ENCODE results near the gene BRCA2. TPM values are rescaled to one million over a fixed set of nuclear protein-coding genes. Genes with fewer than 3 reads are reported as not detected.

BRCA2 gene
- total RNA-seq, 6 experiments from 2014 or later: 0.46 to 4.0 (median 1.8) TPM

DNA sequence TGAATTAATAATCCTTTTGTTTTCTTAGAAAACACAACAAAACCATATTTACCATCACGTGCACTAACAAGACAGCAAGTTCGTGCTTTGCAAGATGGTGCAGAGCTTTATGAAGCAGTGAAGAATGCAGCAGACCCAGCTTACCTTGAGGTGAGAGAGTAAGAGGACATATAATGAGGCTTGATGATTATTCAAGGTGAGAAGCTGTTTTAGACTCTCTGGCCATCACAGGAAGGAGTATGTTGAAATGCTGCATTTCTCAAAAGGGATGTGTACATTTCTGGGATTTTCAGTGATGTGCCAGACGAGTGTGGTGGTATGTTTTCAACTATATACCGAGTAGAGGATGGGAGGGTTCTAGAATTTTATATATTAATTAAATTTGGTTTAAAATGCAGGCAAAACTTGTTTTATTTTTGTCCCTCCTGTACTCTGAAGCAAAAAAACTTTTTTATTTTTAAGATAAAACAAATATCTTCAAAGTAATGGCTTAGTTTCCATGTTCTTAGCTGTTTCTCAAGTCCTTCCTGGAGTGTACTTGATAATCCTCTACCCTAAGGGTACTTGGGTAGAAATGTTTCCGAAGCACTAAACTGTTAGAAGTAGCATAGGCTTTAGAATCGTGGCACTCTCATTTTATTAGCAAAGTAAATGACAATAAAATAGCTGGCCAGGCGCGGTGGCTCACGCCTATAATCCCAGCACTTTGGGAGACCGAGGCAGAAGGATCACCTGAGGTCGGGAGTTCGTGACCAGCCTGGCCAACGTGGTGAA is 61.5 kb downstream of the BRCA2 start:
- no peaks in the 10 kb centered on the region for H3K27me3 ChIP-seq
- no peak for ATAC-seq
- no peak for TF ChIP-seq POLR2A (IDR thresholded peaks at IDR 0.05)
- TF ChIP-seq, protein P1, sequence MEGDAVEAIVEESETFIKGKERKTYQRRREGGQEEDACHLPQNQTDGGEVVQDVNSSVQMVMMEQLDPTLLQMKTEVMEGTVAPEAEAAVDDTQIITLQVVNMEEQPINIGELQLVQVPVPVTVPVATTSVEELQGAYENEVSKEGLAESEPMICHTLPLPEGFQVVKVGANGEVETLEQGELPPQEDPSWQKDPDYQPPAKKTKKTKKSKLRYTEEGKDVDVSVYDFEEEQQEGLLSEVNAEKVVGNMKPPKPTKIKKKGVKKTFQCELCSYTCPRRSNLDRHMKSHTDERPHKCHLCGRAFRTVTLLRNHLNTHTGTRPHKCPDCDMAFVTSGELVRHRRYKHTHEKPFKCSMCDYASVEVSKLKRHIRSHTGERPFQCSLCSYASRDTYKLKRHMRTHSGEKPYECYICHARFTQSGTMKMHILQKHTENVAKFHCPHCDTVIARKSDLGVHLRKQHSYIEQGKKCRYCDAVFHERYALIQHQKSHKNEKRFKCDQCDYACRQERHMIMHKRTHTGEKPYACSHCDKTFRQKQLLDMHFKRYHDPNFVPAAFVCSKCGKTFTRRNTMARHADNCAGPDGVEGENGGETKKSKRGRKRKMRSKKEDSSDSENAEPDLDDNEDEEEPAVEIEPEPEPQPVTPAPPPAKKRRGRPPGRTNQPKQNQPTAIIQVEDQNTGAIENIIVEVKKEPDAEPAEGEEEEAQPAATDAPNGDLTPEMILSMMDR (IDR thresholded peaks at IDR 0.05): no peak
- no peaks in the 10 kb centered on the region for H3K36me3 ChIP-seq
- no peaks in the 10 kb centered on the region for H3K4me1 ChIP-seq
- H3K27ac ChIP-seq: no peak overlapping the region
- DNase-seq: no peak
- H3K9me3 ChIP-seq: no peaks in the 10 kb centered on the region
- intact Hi-C loops (cut with DNase I): no loop called here
- 91% methylated on average over 13 of the region's 13 CpGs for WGBS (ENCODE audit: insufficient coverage, low coverage, low lambda C conversion rate, missing lambda C conversion rate)
- no peak overlapping the region for H3K4me3 ChIP-seq

- no peaks in the 10 kb centered on the region for H3K27me3 ChIP-seq
- TF ChIP-seq, protein P1 (IDR thresholded peaks at IDR 0.05): peak in 2 of 4 donors; percentile 22 to 25
- no peak for TF ChIP-seq POLR2A (IDR thresholded peaks at IDR 0.05)
- no peak for DNase-seq
Measured at GRCh38 chr13:32378012-32378411, 62.7 kb downstream of the BRCA2 start.

GRCh38 chr13:32381539-32381938 is 66.2 kb downstream of the BRCA2 start:
- intact Hi-C loops (cut with DNase I): no loop called here
- Histone ChIP-seq H3K27ac (no peak overlapping the region), H3K36me3 (no peaks in the 10 kb centered on the region), H3K4me3 (no peak overlapping the region), H3K27me3 (no peaks in the 10 kb centered on the region), H3K9me3 (no peaks in the 10 kb centered on the region), H3K4me1 (no peaks in the 10 kb centered on the region)
- ATAC-seq (peak; percentile 95 to 98 (median 97)), DNase-seq (no peak)
- no peak for TF ChIP-seq POLR2A (IDR thresholded peaks at IDR 0.05)
- TF ChIP-seq, protein P1 (IDR thresholded peaks at IDR 0.05): peak; percentile 56 to 69 (median 66)
- WGBS (ENCODE audit: insufficient coverage, low coverage, low lambda C conversion rate, missing lambda C conversion rate): 42% methylated on average over 3 of the region's 3 CpGs

More at GRCh38 chr13:32378012-32378411, 62.7 kb downstream of the BRCA2 start:
- H3K4me1 ChIP-seq: no peaks in the 10 kb centered on the region
- H3K9me3 ChIP-seq: no peaks in the 10 kb centered on the region
- WGBS (ENCODE audit: insufficient coverage, low coverage, low lambda C conversion rate, missing lambda C conversion rate): 100% methylated on average over 1 of the region's 1 CpG
- intact Hi-C loops (cut with DNase I): no loop called here
- peak in 3 of 4 donors; percentile 25 to 28 (median 25) for ATAC-seq
- no peak overlapping the region for H3K27ac ChIP-seq
- no peak overlapping the region for H3K4me3 ChIP-seq
- H3K36me3 ChIP-seq: no peaks in the 10 kb centered on the region

GRCh38 chr13:32383836-32384618 is 68.7 kb downstream of the BRCA2 start:
- Histone ChIP-seq H3K27ac (no peak overlapping the region), H3K27me3 (no peaks in the 10 kb centered on the region), H3K4me3 (no peak overlapping the region), H3K36me3 (no peaks in the 10 kb centered on the region), H3K9me3 (no peaks in the 10 kb centered on the region), H3K4me1 (no peaks in the 10 kb centered on the region)
- DNase-seq (no peak), ATAC-seq (no peak)
- no peak for TF ChIP-seq POLR2A (IDR thresholded peaks at IDR 0.05)
- TF ChIP-seq, protein P1 (IDR thresholded peaks at IDR 0.05): no peak
- WGBS (ENCODE audit: insufficient coverage, low coverage, low lambda C conversion rate, missing lambda C conversion rate): 89% methylated on average over 5 of the region's 5 CpGs
- intact Hi-C loops (cut with DNase I): no loop called here

Measured in right lobe of liver (tissue), 6 donors.